Measurements from ENCODE around the gene ARL5C. TPM values are rescaled to one million over a fixed set of nuclear protein-coding genes. Genes with fewer than 3 reads are reported as not detected.
A peak's percentile ranks its signal among the peaks of the same experiment; 100 is the strongest.

ARL5C gene
- polyA plus RNA-seq, 1 donor (not counting 4 experiments of a cell fraction or from before 2014, with no cell fraction given): not detected

- Histone ChIP-seq H3K27me3 (ENCODE audit: control insufficient read depth, extremely low read depth, insufficient read depth, low read length) (peaks cover 24% of the 10 kb centered on the region), H3K9me3 (ENCODE audit: control insufficient read depth, low read depth, low read length) (no peaks in the 10 kb centered on the region), H2AFZ (ENCODE audit: control insufficient read depth, low read length) (no peak overlapping the region), H3K36me3 (ENCODE audit: control insufficient read depth in 2 of 2, extremely low read depth in 1 of 2, insufficient read depth in 2 of 2, low read length in 2 of 2) (no peaks in the 10 kb centered on the region), H3K9ac (ENCODE audit: control insufficient read depth, extremely low read depth, insufficient read depth, low read length) (no peak overlapping the region), H3K79me2 (ENCODE audit: control insufficient read depth, insufficient read depth, low read length) (no peaks in the 10 kb centered on the region), H3K9me1 (ENCODE audit: control insufficient read depth, extremely low read depth, insufficient read depth, low read length) (no peaks in the 10 kb centered on the region), H3K27ac (ENCODE audit: control insufficient read depth, insufficient read depth, low read length) (no peak overlapping the region), H4K20me1 (ENCODE audit: control insufficient read depth, extremely low read depth, insufficient read depth, low read length) (no peaks in the 10 kb centered on the region), H3K4me1 (ENCODE audit: control insufficient read depth, extremely low read depth, insufficient read depth, low read length) (peaks cover 15% of the 10 kb centered on the region), H3K4me3 (ENCODE audit: control insufficient read depth in 2 of 3, extremely low read depth in 1 of 3, insufficient read depth in 2 of 3, low read depth in 1 of 3, low read length in 3 of 3) (no peak overlapping the region), H3K4me2 (ENCODE audit: control insufficient read depth, extremely low read depth, insufficient read depth, low read depth, low read length) (no peak overlapping the region)
- DNase-seq (ENCODE audit: low read depth, low spot score): no peak
- no peak for FAIRE-seq
- TF ChIP-seq CTCF (optimal IDR thresholded peaks at IDR 0.05 in 1 of 3, IDR thresholded peaks at IDR 0.05 in 1 of 3, conservative IDR thresholded peaks at IDR 0.05 in 1 of 3; ENCODE audit: extremely low read depth in 1 of 3, insufficient read depth in 2 of 3, low read length in 3 of 3) (no peak), EZH2 (IDR thresholded peaks at IDR 0.05; ENCODE audit: low read length) (no peak)
- dilution Hi-C loops (cut with MboI; ENCODE audit: extremely low pct_ligation_motif_present, low sequenced_read_pairs): no loop called here
Observed at GRCh38 chr17:39146273-39146672, 19.7 kb downstream of the ARL5C start.

GRCh38 chr17:39145143-39145542 lies 20.8 kb downstream of the ARL5C start:
- Histone ChIP-seq H3K36me3 (ENCODE audit: control insufficient read depth in 2 of 2, extremely low read depth in 1 of 2, insufficient read depth in 2 of 2, low read length in 2 of 2) (no peaks in the 10 kb centered on the region), H3K27me3 (ENCODE audit: control insufficient read depth, extremely low read depth, insufficient read depth, low read length) (peaks cover 13% of the 10 kb centered on the region), H3K4me1 (ENCODE audit: control insufficient read depth, extremely low read depth, insufficient read depth, low read length) (peaks cover 15% of the 10 kb centered on the region), H3K4me2 (ENCODE audit: control insufficient read depth, extremely low read depth, insufficient read depth, low read depth, low read length) (peak overlapping the region; percentile 29), H3K9me3 (ENCODE audit: control insufficient read depth, low read depth, low read length) (no peaks in the 10 kb centered on the region), H2AFZ (ENCODE audit: control insufficient read depth, low read length) (no peak overlapping the region), H3K79me2 (ENCODE audit: control insufficient read depth, insufficient read depth, low read length) (no peaks in the 10 kb centered on the region), H3K9ac (ENCODE audit: control insufficient read depth, extremely low read depth, insufficient read depth, low read length) (no peak overlapping the region), H3K9me1 (ENCODE audit: control insufficient read depth, extremely low read depth, insufficient read depth, low read length) (no peaks in the 10 kb centered on the region), H4K20me1 (ENCODE audit: control insufficient read depth, extremely low read depth, insufficient read depth, low read length) (no peaks in the 10 kb centered on the region), H3K27ac (ENCODE audit: control insufficient read depth, insufficient read depth, low read length) (peak overlapping the region; percentile 41), H3K4me3 (ENCODE audit: control insufficient read depth in 2 of 3, extremely low read depth in 1 of 3, insufficient read depth in 2 of 3, low read depth in 1 of 3, low read length in 3 of 3) (no peak overlapping the region)
- FAIRE-seq (no peak), DNase-seq (ENCODE audit: low read depth, low spot score) (no peak)
- TF ChIP-seq EZH2 (IDR thresholded peaks at IDR 0.05; ENCODE audit: low read length): no peak
- TF ChIP-seq CTCF (optimal IDR thresholded peaks at IDR 0.05 in 1 of 3, IDR thresholded peaks at IDR 0.05 in 1 of 3, conservative IDR thresholded peaks at IDR 0.05 in 1 of 3; ENCODE audit: extremely low read depth in 1 of 3, insufficient read depth in 2 of 3, low read length in 3 of 3): no peak
- dilution Hi-C loops (cut with MboI; ENCODE audit: extremely low pct_ligation_motif_present, low sequenced_read_pairs): no loop called here
